OCI-M2 (cell line): ENCODE measurements around the gene ALG2.

ENCODE experiments used
- DNase-seq: peaks from one replicate; lab custom pipeline; 2025; ENCODE audit not compliant: unreplicated experiment; lab: John Stamatoyannopoulos, UW

The ALG2 gene, protein sequence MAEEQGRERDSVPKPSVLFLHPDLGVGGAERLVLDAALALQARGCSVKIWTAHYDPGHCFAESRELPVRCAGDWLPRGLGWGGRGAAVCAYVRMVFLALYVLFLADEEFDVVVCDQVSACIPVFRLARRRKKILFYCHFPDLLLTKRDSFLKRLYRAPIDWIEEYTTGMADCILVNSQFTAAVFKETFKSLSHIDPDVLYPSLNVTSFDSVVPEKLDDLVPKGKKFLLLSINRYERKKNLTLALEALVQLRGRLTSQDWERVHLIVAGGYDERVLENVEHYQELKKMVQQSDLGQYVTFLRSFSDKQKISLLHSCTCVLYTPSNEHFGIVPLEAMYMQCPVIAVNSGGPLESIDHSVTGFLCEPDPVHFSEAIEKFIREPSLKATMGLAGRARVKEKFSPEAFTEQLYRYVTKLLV

DNA sequence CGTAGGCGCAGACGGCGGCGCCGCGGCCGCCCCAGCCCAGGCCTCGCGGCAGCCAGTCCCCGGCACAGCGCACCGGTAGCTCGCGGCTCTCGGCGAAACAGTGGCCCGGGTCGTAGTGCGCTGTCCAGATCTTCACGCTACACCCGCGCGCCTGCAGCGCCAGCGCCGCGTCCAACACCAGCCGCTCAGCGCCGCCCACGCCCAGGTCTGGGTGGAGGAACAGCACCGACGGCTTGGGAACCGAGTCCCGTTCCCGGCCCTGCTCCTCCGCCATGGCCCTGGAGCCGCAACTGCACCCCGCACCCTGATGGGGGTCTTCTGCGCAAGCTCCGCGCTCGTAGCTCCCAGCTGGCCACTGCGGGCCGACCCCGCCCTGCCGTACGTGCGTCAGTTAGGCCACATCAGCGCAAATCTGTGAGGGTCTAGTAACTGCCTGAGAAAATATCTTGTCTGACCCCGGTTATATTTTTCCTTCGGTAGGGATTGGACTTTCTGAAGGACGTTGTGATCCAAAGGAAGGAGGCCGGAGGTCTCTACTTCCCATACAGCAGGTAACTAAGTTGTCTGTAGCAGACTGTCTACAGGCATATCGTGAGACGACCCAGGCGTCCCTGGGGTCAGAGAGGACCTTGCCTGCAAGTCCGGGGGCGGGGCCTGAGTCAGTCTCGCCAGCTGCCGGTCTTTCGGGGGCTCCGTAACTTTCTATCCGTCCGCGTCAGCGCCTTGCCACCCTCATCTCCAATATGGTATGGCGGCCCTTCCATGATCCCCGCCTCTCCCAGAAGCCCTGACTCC is at the start of gene ALG2, which contains the start of gene SEC61B:
TSS of gene ALG2 (minus strand) at position 322 of the 795 bp plus-strand sequence. CDS start at position 274, 48 bp downstream.
TSS of gene SEC61B (plus strand) at position 662 of the 795 bp plus-strand sequence. CDS start at position 744, 82 bp downstream.
- peak; percentile 64 for DNase-seq

GRCh38 chr9:99270491-99270890 is 48.7 kb upstream of the ALG2 start:
- no peak for DNase-seq

- no peak for DNase-seq
These were observed 47.7 kb upstream of the ALG2 start for GRCh38 chr9:99269416-99269815.

GRCh38 chr9:99266255-99267023 is 44.7 kb upstream of the ALG2 start:
- DNase-seq = no peak

DNA sequence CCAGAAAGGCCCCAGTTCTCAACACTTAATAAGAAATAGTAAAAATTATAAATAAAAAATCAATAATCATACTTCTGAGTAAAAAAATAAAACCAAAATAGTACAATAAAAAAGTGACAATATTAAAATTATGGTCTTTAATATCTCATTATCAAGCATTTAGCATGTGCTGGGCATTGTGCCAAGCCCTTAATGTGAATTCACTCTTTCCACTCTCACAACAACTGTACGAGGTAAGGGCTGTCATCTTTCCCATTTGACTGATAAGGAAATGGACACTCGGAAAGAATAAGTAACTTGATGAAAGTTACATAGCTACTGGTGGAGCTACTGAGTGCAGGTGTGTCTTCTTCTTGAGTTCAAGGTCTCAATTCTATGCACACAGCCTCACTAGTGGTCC is 43.9 kb upstream of the ALG2 start:
- DNase-seq = no peak

GRCh38 chr9:99264070-99264680 is 42.4 kb upstream of the ALG2 start:
- no peak for DNase-seq

- DNase-seq = no peak
These were observed 41.2 kb upstream of the ALG2 start for GRCh38 chr9:99262949-99263418.

DNA sequence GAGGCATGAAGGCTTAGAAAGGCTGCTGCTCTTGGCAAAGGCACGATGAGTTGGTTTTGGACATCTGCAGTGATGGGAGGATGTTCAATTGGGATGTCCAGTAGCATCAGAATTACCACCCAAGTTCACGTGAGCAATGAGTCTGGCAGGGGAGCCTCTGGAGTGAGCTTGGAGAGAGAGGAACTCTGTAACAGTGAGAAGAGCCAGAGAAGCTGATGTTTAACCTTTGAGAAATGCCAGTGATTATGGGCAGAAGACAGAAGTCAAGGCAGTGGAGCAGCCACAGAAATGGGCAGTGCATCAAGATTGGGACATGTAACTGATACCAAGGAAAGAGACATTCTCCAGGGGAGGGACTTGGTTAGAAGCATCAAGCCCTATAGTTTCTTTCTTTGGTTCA is 40.2 kb upstream of the ALG2 start:
- no peak for DNase-seq

DNA sequence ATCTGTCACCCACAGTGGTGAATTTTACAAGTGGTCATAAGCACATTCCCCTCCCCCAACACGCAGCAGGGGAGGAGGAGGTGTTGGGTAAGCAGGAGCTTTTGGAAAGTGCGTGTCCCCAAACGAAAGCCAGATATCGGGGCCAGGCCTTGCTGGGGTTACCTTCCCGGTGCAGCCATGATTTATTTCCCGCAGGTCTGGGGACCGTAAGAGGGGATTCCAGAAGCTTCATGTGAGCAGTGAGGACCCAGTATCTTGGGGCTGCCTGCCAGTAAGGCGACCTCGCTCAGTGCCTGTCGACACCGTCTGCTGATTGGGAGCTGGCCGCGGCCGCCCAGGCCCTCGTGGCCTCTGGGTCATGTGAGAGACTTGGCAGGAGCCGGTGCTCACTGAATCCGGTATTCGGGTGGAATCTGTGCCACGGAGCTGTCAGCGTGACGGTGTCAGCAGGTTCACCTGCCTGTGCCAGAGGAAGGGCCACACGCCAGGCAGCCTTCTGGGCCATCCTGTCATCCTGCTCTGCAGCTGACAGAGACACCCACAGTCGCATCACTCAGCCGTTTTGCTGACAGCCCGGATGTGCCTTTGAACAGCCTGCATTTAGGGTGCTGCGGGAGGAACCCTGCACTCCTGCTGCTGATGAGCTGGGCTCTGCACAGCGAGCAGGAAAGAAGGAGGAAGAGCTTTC is 37.6 kb upstream of the ALG2 start:
- DNase-seq = no peak

DNA sequence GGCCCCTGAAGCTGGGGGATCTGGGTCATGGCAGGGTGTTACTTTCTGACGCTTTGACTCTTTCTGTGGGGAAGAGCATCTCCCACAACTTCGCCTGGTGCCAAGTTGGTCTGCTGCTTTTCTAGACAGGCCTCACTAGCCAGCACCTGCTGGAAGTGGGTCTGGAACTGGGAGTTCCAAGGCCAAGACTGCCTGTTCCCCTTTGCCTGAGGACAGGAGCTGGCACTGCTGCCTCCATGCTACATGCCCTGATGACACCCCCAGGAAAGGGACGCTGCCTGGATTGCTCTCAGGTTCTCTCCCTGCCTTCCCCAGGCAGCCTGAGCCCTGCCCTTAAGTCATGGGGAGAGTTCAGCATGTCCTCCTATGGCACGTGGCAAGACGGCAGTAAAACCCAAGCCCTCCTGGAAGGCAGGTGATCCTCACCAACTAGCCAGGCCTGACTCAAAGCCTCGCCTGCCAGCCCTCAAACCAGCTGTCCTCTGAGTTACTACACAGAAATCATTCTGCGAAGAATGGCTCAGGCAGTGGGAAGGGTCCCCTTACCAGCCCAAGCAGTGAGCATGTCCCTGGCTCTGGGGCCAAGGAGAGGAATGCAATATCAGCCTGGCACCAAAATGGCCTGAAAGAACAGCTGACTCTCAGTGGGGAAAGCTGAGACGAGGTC is 36.1 kb upstream of the ALG2 start:
- no peak for DNase-seq

- DNase-seq = no peak
These were observed 33.9 kb upstream of the ALG2 start for GRCh38 chr9:99255651-99256050.

DNA sequence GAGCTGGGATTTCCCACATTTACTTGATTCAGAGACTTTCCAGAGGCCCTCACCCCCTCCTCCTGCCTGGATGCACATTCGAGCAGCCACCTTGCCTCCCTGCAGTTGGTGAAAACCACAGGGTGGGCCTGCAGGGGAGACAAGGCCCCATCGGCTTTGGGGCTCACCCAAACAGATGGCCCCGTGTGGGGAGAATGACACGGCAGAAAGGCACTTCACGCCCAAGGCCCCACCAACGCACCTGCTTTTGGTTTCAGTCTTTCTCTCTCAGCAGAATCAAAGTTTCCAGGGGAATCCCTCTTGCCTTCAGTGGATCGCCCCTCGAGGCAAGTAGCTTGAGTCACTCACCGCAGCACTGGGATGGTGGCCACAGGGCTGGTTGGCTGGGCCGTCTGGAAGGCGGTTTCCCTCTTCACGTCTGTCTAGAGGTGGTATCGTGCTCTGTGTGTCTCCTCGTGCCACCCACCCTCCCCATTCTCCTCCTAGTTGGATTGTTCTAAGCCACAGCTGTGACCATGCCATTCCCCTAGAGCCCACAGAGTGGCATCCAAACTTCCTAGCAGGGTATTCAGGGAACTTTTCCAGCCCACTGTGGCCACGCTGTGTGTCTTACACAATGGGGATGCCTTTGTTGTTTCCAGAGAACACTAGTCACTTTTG is 32.2 kb upstream of the ALG2 start:
- no peak for DNase-seq

DNA sequence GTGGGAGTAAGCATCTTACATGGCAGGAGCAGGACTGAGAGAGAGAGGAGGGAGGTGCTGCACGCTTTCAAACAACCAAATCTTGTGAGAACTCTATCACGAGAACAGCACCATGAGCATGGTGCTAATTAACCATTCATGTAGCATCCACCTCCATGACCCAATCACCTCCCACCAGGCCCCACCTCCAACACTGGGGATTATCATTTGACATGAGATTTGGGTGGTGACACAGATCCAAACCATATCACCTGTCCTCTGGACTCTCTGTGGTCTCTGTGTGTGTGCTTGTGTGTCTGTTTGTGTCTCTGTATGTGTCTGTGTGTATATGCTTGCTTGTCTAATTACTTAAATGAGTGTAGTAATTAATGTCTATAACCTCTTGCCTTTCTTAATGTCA is 31.4 kb upstream of the ALG2 start:
- no peak for DNase-seq

GRCh38 chr9:99251157-99251556 is 29.4 kb upstream of the ALG2 start:
- no peak for DNase-seq

- no peak for DNase-seq
These were observed 27.9 kb upstream of the ALG2 start for GRCh38 chr9:99249619-99250018.

GRCh38 chr9:99244344-99245260 is 22.9 kb upstream of the ALG2 start:
- no peak for DNase-seq

GRCh38 chr9:99241106-99241505 is 19.4 kb upstream of the ALG2 start:
- no peak for DNase-seq
